H9 (cell line): ENCODE results near the gene LRP1B. TPM values are rescaled to one million over a fixed set of nuclear protein-coding genes. Genes with fewer than 3 reads are reported as not detected.

Experiments
- DNase-seq: peaks from one replicate; pipeline ENCODE4 v3.0.0-alpha.2; 2017
- H2AFZ ChIP-seq: one replicate; pipeline ENCODE4 v1.6.1; 2013; ENCODE audit warnings: mild to moderate bottlenecking, low read length, control low read depth, moderate library complexity
- H2AK5ac ChIP-seq: 2 replicates; pipeline ENCODE4 v1.6.1; 2013; ENCODE audit warnings: low read length, control low read depth, mixed read lengths; ENCODE audit not compliant: insufficient read length
- H2BK120ac ChIP-seq: one replicate; pipeline ENCODE4 v1.6.1; 2013; ENCODE audit warnings: low read depth, mild to moderate bottlenecking, low read length, control low read depth, inconsistent platforms; ENCODE audit not compliant: poor library complexity, severe bottlenecking
- H2BK12ac ChIP-seq: 2 replicates; pipeline ENCODE4 v1.6.1; 2013; ENCODE audit warnings: low read length, control low read depth, mixed read lengths, low read depth; ENCODE audit not compliant: insufficient read length
- H2BK15ac ChIP-seq: 2 replicates; pipeline ENCODE4 v1.6.1; 2013; ENCODE audit warnings: low read depth, low read length, control low read depth
- H2BK20ac ChIP-seq: one replicate; pipeline ENCODE4 v1.6.1; 2013; ENCODE audit warnings: low read depth, mild to moderate bottlenecking, low read length, control low read depth, inconsistent platforms; ENCODE audit not compliant: poor library complexity, severe bottlenecking
- H2BK5ac ChIP-seq: 2 replicates; pipeline ENCODE4 v1.6.1; 2013; ENCODE audit warnings: low read length, control low read depth, mixed read lengths; ENCODE audit not compliant: insufficient read length
- H3K14ac ChIP-seq: 2 replicates; pipeline ENCODE4 v1.6.1; 2013; ENCODE audit warnings: low read length, control low read depth; ENCODE audit not compliant: insufficient read depth
- H3K18ac ChIP-seq: 2 replicates; pipeline ENCODE4 v1.6.1; 2013; ENCODE audit warnings: low read depth, mild to moderate bottlenecking, mixed read lengths, low read length, control low read depth; ENCODE audit not compliant: insufficient read length
- H3K23ac ChIP-seq: 2 replicates; pipeline ENCODE4 v1.6.1; 2013; ENCODE audit warnings: low read length, control low read depth, mixed read lengths, low read depth; ENCODE audit not compliant: insufficient read length
- H3K23me2 ChIP-seq: 2 replicates; pipeline ENCODE4 v1.6.1; 2013; ENCODE audit warnings: low read depth, mild to moderate bottlenecking, mixed read lengths, low read length, control low read depth; ENCODE audit not compliant: insufficient read length, poor library complexity, severe bottlenecking
- H3K27ac ChIP-seq: 2 replicates; pipeline ENCODE4 v1.5.1; 2013; ENCODE audit warnings: low read length, control low read depth, mixed read lengths, low read depth; ENCODE audit not compliant: insufficient read length
- H3K27me3 ChIP-seq: 2 replicates; pipeline ENCODE4 v1.6.1; 2013; ENCODE audit warnings: low read length, control low read depth, inconsistent platforms; ENCODE audit not compliant: insufficient read depth
- H3K4ac ChIP-seq: 2 replicates; pipeline ENCODE4 v1.6.1; 2013; ENCODE audit warnings: low read depth, mild to moderate bottlenecking, control low read depth, inconsistent platforms, low read length, moderate library complexity
- H3K4me1 ChIP-seq: 2 replicates; pipeline ENCODE4 v1.6.1; 2013; ENCODE audit warnings: low read length, control low read depth, inconsistent platforms; ENCODE audit not compliant: insufficient read depth
- H3K4me2 ChIP-seq: 2 replicates; pipeline ENCODE4 v1.6.1; 2013; ENCODE audit warnings: low read length, control low read depth, mixed read lengths; ENCODE audit not compliant: insufficient read length, insufficient read depth
- H3K56ac ChIP-seq: 2 replicates; pipeline ENCODE4 v1.6.1; 2013; ENCODE audit warnings: low read depth, mild to moderate bottlenecking, mixed read lengths, low read length, control low read depth; ENCODE audit not compliant: insufficient read length
- H3K79me1 ChIP-seq: 2 replicates; pipeline ENCODE4 v1.6.1; 2013; ENCODE audit warnings: low read depth, mild to moderate bottlenecking, moderate library complexity, low read length, control low read depth, inconsistent platforms; ENCODE audit not compliant: insufficient read depth, poor library complexity, severe bottlenecking
- H3K79me2 ChIP-seq: 2 replicates; pipeline ENCODE4 v1.6.1; 2013; ENCODE audit warnings: low read length, control low read depth, inconsistent platforms; ENCODE audit not compliant: insufficient read depth
- H3K9ac ChIP-seq: 2 replicates; pipeline ENCODE4 v1.6.1; 2013; ENCODE audit warnings: low read length, control low read depth, mixed read lengths; ENCODE audit not compliant: insufficient read length; ENCODE audit errors: extremely low read depth
- H3K9me3 ChIP-seq: one replicate; pipeline ENCODE4 v1.6.1; 2013; ENCODE audit warnings: low read depth, low read length, inconsistent platforms; ENCODE audit not compliant: control insufficient read depth
- H3T11ph ChIP-seq: one replicate; pipeline ENCODE4 v1.6.1; 2013; ENCODE audit warnings: mild to moderate bottlenecking, low read length, control low read depth, inconsistent platforms
- H4K20me1 ChIP-seq: one replicate; pipeline ENCODE4 v1.6.1; 2013; ENCODE audit not compliant: control insufficient read depth, insufficient read length, insufficient read depth
- H4K5ac ChIP-seq: 2 replicates; pipeline ENCODE4 v1.6.1; 2013; ENCODE audit warnings: low read depth, mild to moderate bottlenecking, mixed read lengths, low read length, control low read depth; ENCODE audit not compliant: insufficient read length
- H4K8ac ChIP-seq: replicated peaks from 2 replicates; pipeline ENCODE4 v1.6.1; 2013; ENCODE audit warnings: low read length, control low read depth, mixed read lengths, low read depth; ENCODE audit not compliant: insufficient read length
- H4K91ac ChIP-seq: 2 replicates; pipeline ENCODE4 v1.6.1; 2013; ENCODE audit warnings: low read depth, mild to moderate bottlenecking, moderate library complexity, mixed read lengths, low read length, control low read depth; ENCODE audit not compliant: insufficient read length
- H3K27ac Mint-ChIP-seq, 3 experiments: 2 replicates in 2 of 3; 3 replicates in 1 of 3; pipeline ENCODE4 v1.8.0; 2020 to 2021; ENCODE audit warnings: mixed read lengths in 3 of 3, mild to moderate bottlenecking in 1 of 3, moderate library complexity in 1 of 3
- H3K27me3 Mint-ChIP-seq: 2 replicates; pipeline ENCODE4 v1.8.0; 2021; ENCODE audit warnings: low read depth, mild to moderate bottlenecking, moderate library complexity, mixed read lengths
- H3K36me3 Mint-ChIP-seq, 3 experiments: 2 replicates in 2 of 3; 3 replicates in 1 of 3; pipeline ENCODE4 v1.8.0; 2020 to 2021; ENCODE audit warnings: low read depth in 3 of 3, mixed read lengths in 3 of 3; ENCODE audit not compliant: insufficient read depth in 1 of 3
- H3K4me1 Mint-ChIP-seq, 2 experiments: 2 replicates each; pipeline ENCODE4 v1.8.0; 2020; ENCODE audit warnings: mixed read lengths in 2 of 2
- H3K4me3 Mint-ChIP-seq, 2 experiments: 2 replicates in 1 of 2; 3 replicates in 1 of 2; pipeline ENCODE4 v1.8.0; 2020 to 2021; ENCODE audit warnings: mild to moderate bottlenecking in 2 of 2, mixed read lengths in 2 of 2, moderate library complexity in 1 of 2
- H3K9me3 Mint-ChIP-seq, 2 experiments: 2 replicates in 1 of 2; 3 replicates in 1 of 2; pipeline ENCODE4 v1.8.0; 2020; ENCODE audit warnings: mild to moderate bottlenecking in 2 of 2, mixed read lengths in 2 of 2, moderate library complexity in 1 of 2
- WGBS: extraction: QIAGEN DNeasy Blood & Tissue Kit; methylation state at CpG from one replicate; pipeline ENCODE4 v1.1.7; 2013; ENCODE audit warnings: missing lambda C conversion rate, low lambda C conversion rate, mixed read lengths; ENCODE audit not compliant: insufficient read length; ENCODE audit errors: extremely low coverage; 5-methylcytosine and 5-hydroxymethylcytosine counted together
- total RNA-seq: library from RNA; stranded (reverse); gene quantifications from 2 replicates; pipeline ENCODE4 v1.2.1, GENCODE V29; 2021
- TF ChIP-seq, protein P1 (sequence below): fragments of 200-600 bp; sonication (generic); conservative IDR thresholded peaks from 3 replicates; pipeline ENCODE4 v1.8.0; 2021; ENCODE audit warnings: antibody characterized with exemption, mild to moderate bottlenecking

LRP1B gene
- total RNA-seq, 1 experiment from 2014 or later: not detected

DNA sequence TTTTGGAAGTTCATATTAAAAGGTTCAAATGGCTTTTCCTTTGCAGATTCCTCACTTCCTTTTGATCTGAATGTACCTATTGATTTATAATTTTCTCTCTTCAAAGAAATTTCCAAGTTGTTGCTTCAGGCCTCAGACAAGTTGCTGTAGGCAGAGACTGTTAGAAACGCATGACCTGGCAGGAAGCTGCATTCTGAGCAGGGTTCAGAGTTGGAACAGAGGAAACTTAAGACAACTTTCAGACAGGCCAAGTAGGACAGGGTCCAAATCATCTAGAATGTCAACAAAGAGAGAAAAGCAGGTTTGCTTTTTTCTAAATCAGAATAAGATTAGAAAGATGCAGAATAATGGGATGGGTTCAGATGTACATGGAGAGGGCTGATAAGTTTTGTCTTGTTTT is 416.3 kb downstream of the LRP1B start:
- Histone ChIP-seq H2BK12ac (no peak overlapping the region), H3K23ac (no peak overlapping the region), H3K18ac (no peak overlapping the region), H3K9me3 (no peaks in the 10 kb centered on the region), H2BK20ac (no peak overlapping the region), H2BK120ac (no peak overlapping the region), H3K14ac (no peak overlapping the region), H3K56ac (no peak overlapping the region), H3K4me1 (no peaks in the 10 kb centered on the region), H3K4ac (no peak overlapping the region), H2BK15ac (no peak overlapping the region), H2AFZ (no peak overlapping the region), H3K27ac (no peak overlapping the region), H4K20me1 (no peaks in the 10 kb centered on the region), H3K23me2 (no peaks in the 10 kb centered on the region), H3K27me3 (no peaks in the 10 kb centered on the region), H4K8ac (no peak overlapping the region), H3K9ac (no peak overlapping the region), H2AK5ac (no peak overlapping the region), H4K91ac (no peak overlapping the region), H3K4me2 (no peak overlapping the region), H4K5ac (no peak overlapping the region), H3T11ph (no peak overlapping the region), H2BK5ac (no peak overlapping the region), H3K79me2 (no peaks in the 10 kb centered on the region), H3K79me1 (no peaks in the 10 kb centered on the region)
- Mint-ChIP-seq H3K9me3 (no peaks in the 10 kb centered on the region; a peak in 1 of 5 replicates), H3K27ac (no peak overlapping the region), H3K4me1 (0 out of 4 replicates have a peak, but pooled peaks cover 0 to 3% of the 10 kb centered on the region in 2 experiments), H3K27me3 (no peaks in the 10 kb centered on the region; the same call in 1 of the 2 replicates), H3K36me3 (no peaks in the 10 kb centered on the region), H3K4me3 (no peak overlapping the region)
- TF ChIP-seq, protein P1, sequence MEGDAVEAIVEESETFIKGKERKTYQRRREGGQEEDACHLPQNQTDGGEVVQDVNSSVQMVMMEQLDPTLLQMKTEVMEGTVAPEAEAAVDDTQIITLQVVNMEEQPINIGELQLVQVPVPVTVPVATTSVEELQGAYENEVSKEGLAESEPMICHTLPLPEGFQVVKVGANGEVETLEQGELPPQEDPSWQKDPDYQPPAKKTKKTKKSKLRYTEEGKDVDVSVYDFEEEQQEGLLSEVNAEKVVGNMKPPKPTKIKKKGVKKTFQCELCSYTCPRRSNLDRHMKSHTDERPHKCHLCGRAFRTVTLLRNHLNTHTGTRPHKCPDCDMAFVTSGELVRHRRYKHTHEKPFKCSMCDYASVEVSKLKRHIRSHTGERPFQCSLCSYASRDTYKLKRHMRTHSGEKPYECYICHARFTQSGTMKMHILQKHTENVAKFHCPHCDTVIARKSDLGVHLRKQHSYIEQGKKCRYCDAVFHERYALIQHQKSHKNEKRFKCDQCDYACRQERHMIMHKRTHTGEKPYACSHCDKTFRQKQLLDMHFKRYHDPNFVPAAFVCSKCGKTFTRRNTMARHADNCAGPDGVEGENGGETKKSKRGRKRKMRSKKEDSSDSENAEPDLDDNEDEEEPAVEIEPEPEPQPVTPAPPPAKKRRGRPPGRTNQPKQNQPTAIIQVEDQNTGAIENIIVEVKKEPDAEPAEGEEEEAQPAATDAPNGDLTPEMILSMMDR: no peak
- no peak for DNase-seq
- no CpG with 5 or more reads among the region's 1 CpG for WGBS
